ENCODE measurements around the gene CIAO3.
"Not testable (repeated sequence)": the region's sequence is repeated elsewhere in the genome, so short reads cannot be mapped to it uniquely, and the experiment has no call there.

The CIAO3 gene

GRCh38 chr16:752007-752312 lies 11.2 kb upstream of the CIAO3 start:
- no peak overlapping the region for H3K4me3 Mint-ChIP-seq

GRCh38 chr16:751152-752006 lies 10.6 kb upstream of the CIAO3 start:
- Mint-ChIP-seq H3K4me3 (no peak overlapping the region), H3K27me3 (peaks cover 2% of the 10 kb centered on the region), H3K27ac (no peak overlapping the region), H3K9me3 (no peaks in the 10 kb centered on the region), H3K4me1 (no peaks in the 10 kb centered on the region)
- DNase-seq (no peak), ATAC-seq (no peak)

More at GRCh38 chr16:752007-752312, 11.2 kb upstream of the CIAO3 start:
- no peak overlapping the region for H3K27ac Mint-ChIP-seq
- H3K9me3 Mint-ChIP-seq: no peaks in the 10 kb centered on the region
- H3K27me3 Mint-ChIP-seq: peaks cover 8% of the 10 kb centered on the region
- H3K4me1 Mint-ChIP-seq: no peaks in the 10 kb centered on the region
- ATAC-seq (no peak), DNase-seq (no peak)

GRCh38 chr16:750485-750884 lies 9.7 kb upstream of the CIAO3 start:
- H3K27ac Mint-ChIP-seq: no peak overlapping the region
- DNase-seq (no peak), ATAC-seq (no peak)
- H3K4me1 Mint-ChIP-seq: no peaks in the 10 kb centered on the region
- H3K27me3 Mint-ChIP-seq: no peaks in the 10 kb centered on the region
- H3K4me3 Mint-ChIP-seq: no peak overlapping the region
- no peaks in the 10 kb centered on the region for H3K9me3 Mint-ChIP-seq

- Mint-ChIP-seq H3K27ac (no peak overlapping the region), H3K27me3 (no peaks in the 10 kb centered on the region), H3K9me3 (no peaks in the 10 kb centered on the region), H3K4me3 (no peak overlapping the region), H3K4me1 (no peaks in the 10 kb centered on the region)
- no peak for ATAC-seq
- DNase-seq: no peak
Observed at GRCh38 chr16:749010-749409, 8.2 kb upstream of the CIAO3 start.

GRCh38 chr16:747978-748746 lies 7.4 kb upstream of the CIAO3 start:
- Mint-ChIP-seq H3K4me3 (no peak overlapping the region), H3K27ac (no peak overlapping the region), H3K9me3 (no peaks in the 10 kb centered on the region), H3K27me3 (no peaks in the 10 kb centered on the region), H3K4me1 (no peaks in the 10 kb centered on the region)
- DNase-seq (no peak), ATAC-seq (no peak)

GRCh38 chr16:746637-747036 lies 5.8 kb upstream of the CIAO3 start:
- Mint-ChIP-seq H3K27ac (no peak overlapping the region), H3K4me3 (no peak overlapping the region), H3K9me3 (no peaks in the 10 kb centered on the region), H3K27me3 (no peaks in the 10 kb centered on the region), H3K4me1 (no peaks in the 10 kb centered on the region)
- no peak for ATAC-seq
- no peak for DNase-seq

- ATAC-seq: no peak
- Mint-ChIP-seq H3K27ac (no peak overlapping the region), H3K27me3 (no peaks in the 10 kb centered on the region), H3K9me3 (no peaks in the 10 kb centered on the region), H3K4me1 (no peaks in the 10 kb centered on the region), H3K4me3 (no peak overlapping the region)
- DNase-seq: no peak
Observed at GRCh38 chr16:745739-746138, 4.9 kb upstream of the CIAO3 start.

- no peak for ATAC-seq
- Mint-ChIP-seq H3K27ac (no peak overlapping the region), H3K9me3 (no peaks in the 10 kb centered on the region), H3K27me3 (no peaks in the 10 kb centered on the region), H3K4me1 (peaks cover 14% of the 10 kb centered on the region), H3K4me3 (no peak overlapping the region)
- DNase-seq: no peak
Observed at GRCh38 chr16:743794-744500, 3.1 kb upstream of the CIAO3 start.

- H3K9me3 Mint-ChIP-seq, H3K4me3 Mint-ChIP-seq, H3K27ac Mint-ChIP-seq, DNase-seq, H3K27me3 Mint-ChIP-seq, ATAC-seq: not testable (repeated sequence)
- peaks cover 16% of the 10 kb centered on the region for H3K4me1 Mint-ChIP-seq
Observed at GRCh38 chr16:742894-743293, 2.1 kb upstream of the CIAO3 start.

GRCh38 chr16:741986-742629 lies 1.3 kb upstream of the CIAO3 start:
- no peak overlapping the region for H3K27ac Mint-ChIP-seq
- ATAC-seq: no peak
- DNase-seq: no peak
- peaks cover 22% of the 10 kb centered on the region for H3K4me1 Mint-ChIP-seq
- no peaks in the 10 kb centered on the region for H3K9me3 Mint-ChIP-seq
- H3K4me3 Mint-ChIP-seq: peak overlapping the region; percentile 85 to 87
- no peaks in the 10 kb centered on the region for H3K27me3 Mint-ChIP-seq

- Mint-ChIP-seq H3K4me1 (peaks cover 39% of the 10 kb centered on the region), H3K4me3 (peak overlapping the region; percentile 85 to 87), H3K27ac (peak overlapping the region in 1 of 2 donors; percentile 94), H3K27me3 (no peaks in the 10 kb centered on the region), H3K9me3 (no peaks in the 10 kb centered on the region)
- no peak for DNase-seq
- peak; percentile 35 for ATAC-seq
Observed at GRCh38 chr16:740459-740763, 386 bp downstream of the CIAO3 start.

- Mint-ChIP-seq H3K4me3 (peak overlapping the region; percentile 85 to 87), H3K4me1 (peaks cover 43% of the 10 kb centered on the region), H3K9me3 (no peaks in the 10 kb centered on the region), H3K27me3 (no peaks in the 10 kb centered on the region), H3K27ac (peak overlapping the region in 1 of 2 donors; percentile 94)
- ATAC-seq (no peak), DNase-seq (no peak)
Observed at GRCh38 chr16:739560-740458, 988 bp downstream of the CIAO3 start.

GRCh38 chr16:736936-737481 lies 3.8 kb downstream of the CIAO3 start:
- DNase-seq (no peak), ATAC-seq (no peak)
- Mint-ChIP-seq H3K4me3 (no peak overlapping the region), H3K4me1 (peaks cover 43% of the 10 kb centered on the region), H3K27ac (no peak overlapping the region), H3K27me3 (no peaks in the 10 kb centered on the region), H3K9me3 (no peaks in the 10 kb centered on the region)

- Mint-ChIP-seq H3K27ac (peak overlapping the region; percentile 38 to 59), H3K27me3 (no peaks in the 10 kb centered on the region), H3K4me3 (peak overlapping the region; percentile 7 to 55), H3K4me1 (peaks cover 43% of the 10 kb centered on the region), H3K9me3 (no peaks in the 10 kb centered on the region)
- ATAC-seq (peak; percentile 80), DNase-seq (peak; percentile 46 to 71)
Observed at GRCh38 chr16:735982-736453, 4.8 kb downstream of the CIAO3 start.

All from stimulated activated naive CD8-positive, alpha-beta T cell treated with anti-CD3 and anti-CD28 coated beads, Interleukin-15, amount 100 ng/mL, for 72 hours (primary cell).